ENCODE data around the gene SYNE1. TPM values are rescaled to one million over a fixed set of nuclear protein-coding genes. Genes with fewer than 3 reads are reported as not detected.

The SYNE1 gene
- total and polyA plus RNA-seq, 4 donors, result 10.2 to 105 (median 24.5) TPM

DNA sequence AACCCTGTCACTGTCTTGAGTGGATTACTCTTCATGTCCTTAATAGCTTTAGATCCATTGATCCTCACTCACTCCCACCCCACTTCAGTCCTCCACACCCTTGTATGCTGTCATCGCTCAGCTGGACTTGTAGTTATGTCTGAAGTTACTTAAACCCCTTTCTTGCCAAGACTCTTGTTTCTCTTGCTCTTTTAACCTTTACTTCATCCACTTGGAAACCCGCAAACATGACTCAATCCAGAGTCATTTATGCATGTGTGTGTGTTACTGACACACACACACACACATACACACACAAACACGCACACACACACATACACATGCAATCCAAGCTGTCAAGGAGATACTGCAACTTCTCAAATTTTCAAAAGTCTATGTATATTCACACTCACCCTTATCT lies 341.8 kb downstream of the SYNE1 start:
- H3K9me3 ChIP-seq (ENCODE audit: control insufficient read depth in 4 of 4, low read length in 3 of 4), result no peaks in the 10 kb centered on the region
- TF ChIP-seq RAD21 (IDR thresholded peaks at IDR 0.05) (no peak), NR2F2 (IDR thresholded peaks at IDR 0.05) (no peak), GABPA (IDR thresholded peaks at IDR 0.05 in 1 of 2, conservative IDR thresholded peaks at IDR 0.05 in 1 of 2) (no peak), JUND (IDR thresholded peaks at IDR 0.05) (no peak), YY1 (IDR thresholded peaks at IDR 0.05) (no peak)
- TF ChIP-seq, protein P1, sequence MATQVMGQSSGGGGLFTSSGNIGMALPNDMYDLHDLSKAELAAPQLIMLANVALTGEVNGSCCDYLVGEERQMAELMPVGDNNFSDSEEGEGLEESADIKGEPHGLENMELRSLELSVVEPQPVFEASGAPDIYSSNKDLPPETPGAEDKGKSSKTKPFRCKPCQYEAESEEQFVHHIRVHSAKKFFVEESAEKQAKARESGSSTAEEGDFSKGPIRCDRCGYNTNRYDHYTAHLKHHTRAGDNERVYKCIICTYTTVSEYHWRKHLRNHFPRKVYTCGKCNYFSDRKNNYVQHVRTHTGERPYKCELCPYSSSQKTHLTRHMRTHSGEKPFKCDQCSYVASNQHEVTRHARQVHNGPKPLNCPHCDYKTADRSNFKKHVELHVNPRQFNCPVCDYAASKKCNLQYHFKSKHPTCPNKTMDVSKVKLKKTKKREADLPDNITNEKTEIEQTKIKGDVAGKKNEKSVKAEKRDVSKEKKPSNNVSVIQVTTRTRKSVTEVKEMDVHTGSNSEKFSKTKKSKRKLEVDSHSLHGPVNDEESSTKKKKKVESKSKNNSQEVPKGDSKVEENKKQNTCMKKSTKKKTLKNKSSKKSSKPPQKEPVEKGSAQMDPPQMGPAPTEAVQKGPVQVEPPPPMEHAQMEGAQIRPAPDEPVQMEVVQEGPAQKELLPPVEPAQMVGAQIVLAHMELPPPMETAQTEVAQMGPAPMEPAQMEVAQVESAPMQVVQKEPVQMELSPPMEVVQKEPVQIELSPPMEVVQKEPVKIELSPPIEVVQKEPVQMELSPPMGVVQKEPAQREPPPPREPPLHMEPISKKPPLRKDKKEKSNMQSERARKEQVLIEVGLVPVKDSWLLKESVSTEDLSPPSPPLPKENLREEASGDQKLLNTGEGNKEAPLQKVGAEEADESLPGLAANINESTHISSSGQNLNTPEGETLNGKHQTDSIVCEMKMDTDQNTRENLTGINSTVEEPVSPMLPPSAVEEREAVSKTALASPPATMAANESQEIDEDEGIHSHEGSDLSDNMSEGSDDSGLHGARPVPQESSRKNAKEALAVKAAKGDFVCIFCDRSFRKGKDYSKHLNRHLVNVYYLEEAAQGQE (IDR thresholded peaks at IDR 0.05), result no peak
- TF ChIP-seq, protein P2, sequence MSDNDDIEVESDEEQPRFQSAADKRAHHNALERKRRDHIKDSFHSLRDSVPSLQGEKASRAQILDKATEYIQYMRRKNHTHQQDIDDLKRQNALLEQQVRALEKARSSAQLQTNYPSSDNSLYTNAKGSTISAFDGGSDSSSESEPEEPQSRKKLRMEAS (IDR thresholded peaks at IDR 0.05), result no peak
- TF ChIP-seq, protein P3, sequence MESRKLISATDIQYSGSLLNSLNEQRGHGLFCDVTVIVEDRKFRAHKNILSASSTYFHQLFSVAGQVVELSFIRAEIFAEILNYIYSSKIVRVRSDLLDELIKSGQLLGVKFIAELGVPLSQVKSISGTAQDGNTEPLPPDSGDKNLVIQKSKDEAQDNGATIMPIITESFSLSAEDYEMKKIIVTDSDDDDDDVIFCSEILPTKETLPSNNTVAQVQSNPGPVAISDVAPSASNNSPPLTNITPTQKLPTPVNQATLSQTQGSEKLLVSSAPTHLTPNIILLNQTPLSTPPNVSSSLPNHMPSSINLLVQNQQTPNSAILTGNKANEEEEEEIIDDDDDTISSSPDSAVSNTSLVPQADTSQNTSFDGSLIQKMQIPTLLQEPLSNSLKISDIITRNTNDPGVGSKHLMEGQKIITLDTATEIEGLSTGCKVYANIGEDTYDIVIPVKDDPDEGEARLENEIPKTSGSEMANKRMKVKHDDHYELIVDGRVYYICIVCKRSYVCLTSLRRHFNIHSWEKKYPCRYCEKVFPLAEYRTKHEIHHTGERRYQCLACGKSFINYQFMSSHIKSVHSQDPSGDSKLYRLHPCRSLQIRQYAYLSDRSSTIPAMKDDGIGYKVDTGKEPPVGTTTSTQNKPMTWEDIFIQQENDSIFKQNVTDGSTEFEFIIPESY (IDR thresholded peaks at IDR 0.05), result no peak
- TF ChIP-seq, protein P4, sequence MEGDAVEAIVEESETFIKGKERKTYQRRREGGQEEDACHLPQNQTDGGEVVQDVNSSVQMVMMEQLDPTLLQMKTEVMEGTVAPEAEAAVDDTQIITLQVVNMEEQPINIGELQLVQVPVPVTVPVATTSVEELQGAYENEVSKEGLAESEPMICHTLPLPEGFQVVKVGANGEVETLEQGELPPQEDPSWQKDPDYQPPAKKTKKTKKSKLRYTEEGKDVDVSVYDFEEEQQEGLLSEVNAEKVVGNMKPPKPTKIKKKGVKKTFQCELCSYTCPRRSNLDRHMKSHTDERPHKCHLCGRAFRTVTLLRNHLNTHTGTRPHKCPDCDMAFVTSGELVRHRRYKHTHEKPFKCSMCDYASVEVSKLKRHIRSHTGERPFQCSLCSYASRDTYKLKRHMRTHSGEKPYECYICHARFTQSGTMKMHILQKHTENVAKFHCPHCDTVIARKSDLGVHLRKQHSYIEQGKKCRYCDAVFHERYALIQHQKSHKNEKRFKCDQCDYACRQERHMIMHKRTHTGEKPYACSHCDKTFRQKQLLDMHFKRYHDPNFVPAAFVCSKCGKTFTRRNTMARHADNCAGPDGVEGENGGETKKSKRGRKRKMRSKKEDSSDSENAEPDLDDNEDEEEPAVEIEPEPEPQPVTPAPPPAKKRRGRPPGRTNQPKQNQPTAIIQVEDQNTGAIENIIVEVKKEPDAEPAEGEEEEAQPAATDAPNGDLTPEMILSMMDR (IDR thresholded peaks at IDR 0.05; ENCODE audit: low read depth, low read length, missing input control), result no peak
- DNase-seq (ENCODE audit: low spot score), result no peak
- H3K27me3 ChIP-seq (ENCODE audit: control insufficient read depth in 4 of 4, insufficient read depth in 4 of 4, low read length in 3 of 4), result no peaks in the 10 kb centered on the region
- 94% methylated on average over 3 of the region's 3 CpGs for WGBS
- no peak overlapping the region for H3K4me3 ChIP-seq (ENCODE audit: low read depth in 1 of 3, low read length in 3 of 3)
- H3K27ac ChIP-seq (ENCODE audit: low read depth in 1 of 2, low read length in 2 of 2), result no peak overlapping the region
- H3K4me1 ChIP-seq (ENCODE audit: control insufficient read depth in 4 of 4, insufficient read depth in 4 of 4, low read length in 3 of 4), result peaks cover 5 to 47% (median 36%) of the 10 kb centered on the region in 4 donors
- peaks cover 5 to 32% (median 25%) of the 10 kb centered on the region in 4 donors for H3K36me3 ChIP-seq (ENCODE audit: control insufficient read depth in 4 of 4, insufficient read depth in 3 of 4, low read depth in 1 of 4, low read length in 3 of 4)
- no peak overlapping the region for H3K9ac ChIP-seq (ENCODE audit: low read depth in 1 of 2, low read length in 2 of 2)

DNA sequence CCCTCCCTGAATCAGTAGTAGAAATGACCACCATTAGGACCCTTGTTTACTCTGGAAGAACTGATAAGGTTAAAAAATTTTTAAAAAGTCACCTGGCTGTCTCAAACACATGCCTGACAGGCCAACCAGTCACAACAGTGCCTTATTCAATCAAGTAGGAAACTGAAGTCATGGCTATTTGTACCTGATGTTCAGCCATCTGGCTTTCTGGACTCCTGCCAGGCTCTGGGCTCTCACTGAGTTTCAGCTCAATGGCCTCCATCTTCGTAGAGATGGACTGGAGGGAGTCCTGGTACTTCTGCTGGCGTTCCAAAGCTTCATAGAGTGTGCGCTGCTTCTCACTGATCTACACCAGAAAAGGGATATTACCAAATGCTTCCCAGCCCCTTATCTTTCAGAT lies 343.8 kb downstream of the SYNE1 start:
- Histone ChIP-seq H3K4me1 (ENCODE audit: control insufficient read depth in 4 of 4, insufficient read depth in 4 of 4, low read length in 3 of 4) (peaks cover 4 to 29% (median 23%) of the 10 kb centered on the region in 4 donors), H3K9ac (ENCODE audit: low read depth in 1 of 2, low read length in 2 of 2) (no peak overlapping the region), H3K36me3 (ENCODE audit: control insufficient read depth in 4 of 4, insufficient read depth in 3 of 4, low read depth in 1 of 4, low read length in 3 of 4) (peaks cover 5 to 37% (median 28%) of the 10 kb centered on the region in 4 donors), H3K4me3 (ENCODE audit: low read depth in 1 of 3, low read length in 3 of 3) (no peak overlapping the region), H3K27ac (ENCODE audit: low read depth in 1 of 2, low read length in 2 of 2) (no peak overlapping the region), H3K27me3 (ENCODE audit: control insufficient read depth in 4 of 4, insufficient read depth in 4 of 4, low read length in 3 of 4) (no peaks in the 10 kb centered on the region), H3K9me3 (ENCODE audit: control insufficient read depth in 4 of 4, low read length in 3 of 4) (no peaks in the 10 kb centered on the region)
- no peak for DNase-seq (ENCODE audit: low spot score)
- 90% methylated on average over 3 of the region's 3 CpGs for WGBS
- no peak for TF ChIP-seq RAD21 (IDR thresholded peaks at IDR 0.05)

DNA sequence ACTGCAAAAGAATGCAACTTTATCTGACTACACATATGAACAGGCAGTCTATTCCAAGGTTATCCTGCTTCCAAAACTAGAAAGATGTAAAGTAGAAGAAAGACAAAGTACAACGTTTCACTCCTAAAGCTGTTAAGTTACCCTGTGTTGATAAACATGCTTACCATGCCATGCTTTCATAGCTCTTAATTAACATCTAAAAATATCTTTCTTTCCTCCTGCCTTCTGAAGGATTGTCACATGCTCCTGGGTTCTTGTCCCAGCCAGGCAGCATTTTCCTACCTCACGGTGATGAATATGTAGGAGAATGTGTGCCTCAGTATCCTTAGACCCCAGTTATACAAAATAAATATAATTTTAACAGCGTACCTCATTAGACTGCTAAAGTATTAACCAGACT lies 344.6 kb downstream of the SYNE1 start:
- TF ChIP-seq, protein P5, sequence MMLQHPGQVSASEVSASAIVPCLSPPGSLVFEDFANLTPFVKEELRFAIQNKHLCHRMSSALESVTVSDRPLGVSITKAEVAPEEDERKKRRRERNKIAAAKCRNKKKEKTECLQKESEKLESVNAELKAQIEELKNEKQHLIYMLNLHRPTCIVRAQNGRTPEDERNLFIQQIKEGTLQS (IDR thresholded peaks at IDR 0.05), result no peak
- TF ChIP-seq FOXA1 (IDR thresholded peaks at IDR 0.05) (no peak), HNF4A (conservative IDR thresholded peaks at IDR 0.05) (no peak), RAD21 (IDR thresholded peaks at IDR 0.05) (no peak), HNF4G (IDR thresholded peaks at IDR 0.05) (no peak), RXRA (IDR thresholded peaks at IDR 0.05) (no peak)
- TF ChIP-seq, protein P3 (IDR thresholded peaks at IDR 0.05), result no peak
- TF ChIP-seq, protein P4 (IDR thresholded peaks at IDR 0.05; ENCODE audit: low read depth, low read length, missing input control), result no peak
- Histone ChIP-seq H3K36me3 (ENCODE audit: control insufficient read depth in 4 of 4, insufficient read depth in 3 of 4, low read depth in 1 of 4, low read length in 3 of 4) (peaks cover 5 to 42% (median 30%) of the 10 kb centered on the region in 4 donors), H3K9ac (ENCODE audit: low read depth in 1 of 2, low read length in 2 of 2) (no peak overlapping the region), H3K9me3 (ENCODE audit: control insufficient read depth in 4 of 4, low read length in 3 of 4) (no peaks in the 10 kb centered on the region), H3K27ac (ENCODE audit: low read depth in 1 of 2, low read length in 2 of 2) (no peak overlapping the region), H3K4me1 (ENCODE audit: control insufficient read depth in 4 of 4, insufficient read depth in 4 of 4, low read length in 3 of 4) (peaks cover 4 to 23% (median 18%) of the 10 kb centered on the region in 4 donors), H3K27me3 (ENCODE audit: control insufficient read depth in 4 of 4, insufficient read depth in 4 of 4, low read length in 3 of 4) (no peaks in the 10 kb centered on the region), H3K4me3 (ENCODE audit: low read depth in 1 of 3, low read length in 3 of 3) (no peak overlapping the region)
- DNase-seq (ENCODE audit: low spot score), result no peak
- WGBS, result 88% methylated on average over 3 of the region's 3 CpGs
